DLD1 (cell line): ENCODE measurements around the gene BICD1.

Experiments used
- in situ Hi-C: cut with HindIII; loops from 2 replicates; pipeline ENCODE4 v1.10.0; 2017; ENCODE audit warnings: low sequenced_read_pairs

The BICD1 gene

GRCh38 chr12:32395026-32395425 lies 288.4 kb downstream of the BICD1 start:
- in situ Hi-C loops, result no loop called here

GRCh38 chr12:32397696-32398095 lies 291.0 kb downstream of the BICD1 start:
- in situ Hi-C loops, result no loop called here

- in situ Hi-C loops, result no loop called here
These were observed 291.5 kb downstream of the BICD1 start for GRCh38 chr12:32398181-32398580.

GRCh38 chr12:32398816-32399369 lies 292.2 kb downstream of the BICD1 start:
- in situ Hi-C loops, result no loop called here

- in situ Hi-C loops, result no loop called here
These were observed 292.9 kb downstream of the BICD1 start, which contains the start of gene FGD4 for GRCh38 chr12:32399370-32400113. Gene FGD4 (plus strand): TSS chr12:32399558.

- in situ Hi-C loops, result no loop called here
These were observed 293.5 kb downstream of the BICD1 start for GRCh38 chr12:32400114-32400672.

GRCh38 chr12:32400866-32401265 lies 294.2 kb downstream of the BICD1 start:
- in situ Hi-C loops, result no loop called here

- in situ Hi-C loops, result no loop called here
These were observed 295.5 kb downstream of the BICD1 start for GRCh38 chr12:32402170-32402569.

- in situ Hi-C loops, result no loop called here
These were observed 296.3 kb downstream of the BICD1 start for GRCh38 chr12:32402946-32403345.

GRCh38 chr12:32407795-32408194 lies 301.1 kb downstream of the BICD1 start:
- in situ Hi-C loops, result no loop called here

- in situ Hi-C loops, result no loop called here
These were observed 306.8 kb downstream of the BICD1 start for GRCh38 chr12:32413412-32413811.

- in situ Hi-C loops, result no loop called here
These were observed 311.6 kb downstream of the BICD1 start for GRCh38 chr12:32418221-32418620.

- in situ Hi-C loops, result no loop called here
These were observed 312.4 kb downstream of the BICD1 start for GRCh38 chr12:32418903-32419519.

- in situ Hi-C loops, result no loop called here
These were observed 312.9 kb downstream of the BICD1 start for GRCh38 chr12:32419520-32419960.

GRCh38 chr12:32420356-32420755 lies 313.7 kb downstream of the BICD1 start:
- in situ Hi-C loops, result no loop called here

- in situ Hi-C loops, result no loop called here
These were observed 316.9 kb downstream of the BICD1 start for GRCh38 chr12:32423559-32423958.

GRCh38 chr12:32431025-32431424 lies 324.4 kb downstream of the BICD1 start:
- in situ Hi-C loops, result no loop called here
